WTC11 (cell line): ENCODE measurements around the gene ZKSCAN7. TPM values are rescaled to one million over a fixed set of nuclear protein-coding genes. Genes with fewer than 3 reads are reported as not detected.

ENCODE experiments used
- ATAC-seq: fragments of 200-7000 bp; cut with Tn5 transposase; 2 replicates; pipeline ENCODE4 v1.10.0; 2021; ENCODE audit warnings: mild to moderate bottlenecking, moderate library complexity
- CTCF ChIA-PET: fragments of 300-600 bp; sonication (Branson Sonifier 250); formaldehyde crosslinking; loops from one replicate; lab custom pipeline; 2021; ENCODE audit warnings: antibody characterized with exemption; lab: Charles Lee
- POLR2A ChIA-PET: fragments of 350-600 bp; sonication (Branson Sonifier 250); formaldehyde crosslinking; loops from one replicate; lab custom pipeline; 2021; ENCODE audit warnings: antibody characterized with exemption; lab: Charles Lee
- DNase-seq: peaks from one replicate; pipeline ENCODE4 v3.0.0; 2021; ENCODE audit warnings: low spot score
- H3K27ac Mint-ChIP-seq: 2 replicates; pipeline ENCODE4 v1.8.0; 2021; ENCODE audit warnings: mixed read lengths
- H3K27me3 Mint-ChIP-seq: 2 replicates; pipeline ENCODE4 v1.8.0; 2021; ENCODE audit warnings: low read depth, mild to moderate bottlenecking, moderate library complexity, mixed read lengths
- H3K36me3 Mint-ChIP-seq: 2 replicates; pipeline ENCODE4 v1.8.0; 2021; ENCODE audit warnings: mixed read lengths
- H3K4me1 Mint-ChIP-seq: 2 replicates; pipeline ENCODE4 v1.8.0; 2022; ENCODE audit warnings: mixed read lengths
- H3K4me3 Mint-ChIP-seq: 2 replicates; pipeline ENCODE4 v1.8.0; 2021; ENCODE audit warnings: mild to moderate bottlenecking, moderate library complexity, mixed read lengths
- H3K9me3 Mint-ChIP-seq: 2 replicates; pipeline ENCODE4 v1.8.0; 2021; ENCODE audit warnings: mixed read lengths
- AFF4 ChIP-seq: sonication (generic); formaldehyde crosslinking; IDR thresholded peaks from 2 replicates; pipeline ENCODE4 v1.8.1; 2023; ENCODE audit warnings: mild to moderate bottlenecking, missing genetic modification reagents, borderline replicate concordance
- ATF2 ChIP-seq: sonication (generic); formaldehyde crosslinking; IDR thresholded peaks from 2 replicates; pipeline ENCODE4 v1.8.1; 2022; ENCODE audit warnings: low read depth, missing genetic modification reagents, borderline replicate concordance
- E2F4 ChIP-seq: sonication (generic); formaldehyde crosslinking; IDR thresholded peaks from 2 replicates; pipeline ENCODE4 v1.8.1; 2022; ENCODE audit warnings: low read depth, mild to moderate bottlenecking, moderate library complexity, missing genetic modification reagents, borderline replicate concordance
- EMX1 ChIP-seq: fragments of 250-450 bp; sonication (Bioruptor Pico); IDR thresholded peaks from 2 replicates; pipeline ENCODE4 v1.8.0; 2021; ENCODE audit warnings: mild to moderate bottlenecking
- ESRRA ChIP-seq: sonication (generic); formaldehyde crosslinking; IDR thresholded peaks from 2 replicates; pipeline ENCODE4 v1.8.1; 2022; ENCODE audit warnings: mild to moderate bottlenecking, missing genetic modification reagents, borderline replicate concordance
- FOXP4 ChIP-seq: sonication (generic); formaldehyde crosslinking; IDR thresholded peaks from 2 replicates; pipeline ENCODE4 v1.8.0; 2022; ENCODE audit warnings: mild to moderate bottlenecking, missing genetic modification reagents
- IRF1 ChIP-seq: sonication (generic); formaldehyde crosslinking; IDR thresholded peaks from 2 replicates; pipeline ENCODE4 v1.8.0; 2023; ENCODE audit warnings: missing genetic modification reagents
- JUN ChIP-seq: sonication (generic); formaldehyde crosslinking; IDR thresholded peaks from 2 replicates; pipeline ENCODE4 v1.8.0; 2023; ENCODE audit warnings: mild to moderate bottlenecking, missing genetic modification reagents
- MYBL2 ChIP-seq: sonication (generic); formaldehyde crosslinking; IDR thresholded peaks from 2 replicates; pipeline ENCODE4 v1.8.1; 2023; ENCODE audit warnings: mild to moderate bottlenecking, moderate library complexity, missing genetic modification reagents
- NFE2L1 ChIP-seq: sonication (generic); formaldehyde crosslinking; IDR thresholded peaks from 2 replicates; pipeline ENCODE4 v1.8.1; 2023; ENCODE audit warnings: missing genetic modification reagents
- NR3C1 ChIP-seq: sonication (generic); formaldehyde crosslinking; conservative IDR thresholded peaks from 2 replicates; pipeline ENCODE4 v1.8.1; 2023; ENCODE audit warnings: low read depth, mild to moderate bottlenecking, missing genetic modification reagents
- OVOL2 ChIP-seq: fragments of 250-450 bp; sonication (Bioruptor Pico); IDR thresholded peaks from 2 replicates; pipeline ENCODE4 v1.9.0; 2021; ENCODE audit warnings: mild to moderate bottlenecking, borderline replicate concordance
- TCF7 ChIP-seq: sonication (generic); formaldehyde crosslinking; IDR thresholded peaks from 2 replicates; pipeline ENCODE4 v1.8.0; 2022; ENCODE audit warnings: mild to moderate bottlenecking, low read depth, missing genetic modification reagents, moderate library complexity
- ZMAT4 ChIP-seq: fragments of 250-450 bp; sonication (Bioruptor Pico); IDR thresholded peaks from 2 replicates; pipeline ENCODE4 v1.9.0; 2021; ENCODE audit warnings: mild to moderate bottlenecking
- ZNF416 ChIP-seq: fragments of 250-450 bp; sonication (Bioruptor Pico); IDR thresholded peaks from 2 replicates; pipeline ENCODE4 v1.9.0; 2021; ENCODE audit warnings: mild to moderate bottlenecking, inconsistent platforms
- ZNF425 ChIP-seq: fragments of 250-450 bp; sonication (Bioruptor Pico); conservative IDR thresholded peaks from 2 replicates; pipeline ENCODE4 v1.9.0; 2021; ENCODE audit warnings: mild to moderate bottlenecking
- total RNA-seq: library from RNA; stranded (reverse); gene quantifications from 3 replicates; pipeline ENCODE4 v1.2.3, GENCODE V29; 2021

Gene ZKSCAN7
- total RNA-seq, 1 experiment from 2014 or later = 9.4 TPM

- ATAC-seq (no peak), DNase-seq (no peak)
- peaks cover 39% of the 10 kb centered on the region for H3K9me3 Mint-ChIP-seq
- H3K4me3 Mint-ChIP-seq = no peak overlapping the region
- H3K36me3 Mint-ChIP-seq = peaks cover 86% of the 10 kb centered on the region
- H3K27ac Mint-ChIP-seq = no peak overlapping the region
- peaks cover 5% of the 10 kb centered on the region for H3K4me1 Mint-ChIP-seq
- H3K27me3 Mint-ChIP-seq = peaks cover 6% of the 10 kb centered on the region; the same call in 1 of the 2 replicates
- POLR2A ChIA-PET = no interaction called here
- CTCF ChIA-PET = no interaction called here
- TF ChIP-seq OVOL2 (CRISPR knock-in tag) (no peak), ESRRA (CRISPR knock-in tag) (no peak), ZNF425 (no peak), ZNF416 (CRISPR knock-in tag) (no peak), NR3C1 (CRISPR knock-in tag) (no peak), AFF4 (CRISPR knock-in tag) (no peak), TCF7 (CRISPR knock-in tag) (no peak), FOXP4 (CRISPR knock-in tag) (no peak), ZMAT4 (CRISPR knock-in tag) (no peak), E2F4 (CRISPR knock-in tag) (no peak), ATF2 (no peak), IRF1 (CRISPR knock-in tag) (no peak), MYBL2 (CRISPR knock-in tag) (no peak), EMX1 (CRISPR knock-in tag) (no peak), JUN (CRISPR knock-in tag) (no peak), NFE2L1 (no peak)
These were observed 6.1 kb downstream of the ZKSCAN7 start for GRCh38 chr3:44561076-44561475.
